ENCODE measurements around the gene INPP5B.
"Not testable (repeated sequence)": the region's sequence is repeated elsewhere in the genome, so short reads cannot be mapped to it uniquely, and the experiment has no call there.

INPP5B gene

GRCh38 chr1:37914719-37915475, 32.0 kb downstream of the INPP5B start:
- DNase-seq (ENCODE audit: low read depth, low spot score), result no peak

DNA sequence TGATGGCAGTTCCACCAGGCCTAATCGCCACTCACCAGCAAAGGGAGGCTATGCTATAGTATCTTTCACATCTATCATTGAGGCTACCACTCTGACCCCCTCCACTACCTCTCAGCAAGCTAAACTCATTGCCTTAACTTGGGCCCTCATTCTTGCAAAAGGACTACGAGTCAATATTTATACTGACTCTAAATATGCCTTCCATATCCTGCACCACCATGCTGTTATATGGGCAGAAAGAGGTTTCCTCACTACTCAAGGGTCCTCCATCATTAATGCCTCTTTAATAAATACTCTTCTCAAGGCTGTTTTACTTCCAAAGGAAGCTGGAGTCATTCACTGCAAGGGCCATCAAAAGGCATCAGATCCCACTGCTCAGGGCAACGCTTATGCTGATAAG, 35.4 kb downstream of the INPP5B start:
- DNase-seq (ENCODE audit: low read depth, low spot score), result not testable (repeated sequence)

DNA sequence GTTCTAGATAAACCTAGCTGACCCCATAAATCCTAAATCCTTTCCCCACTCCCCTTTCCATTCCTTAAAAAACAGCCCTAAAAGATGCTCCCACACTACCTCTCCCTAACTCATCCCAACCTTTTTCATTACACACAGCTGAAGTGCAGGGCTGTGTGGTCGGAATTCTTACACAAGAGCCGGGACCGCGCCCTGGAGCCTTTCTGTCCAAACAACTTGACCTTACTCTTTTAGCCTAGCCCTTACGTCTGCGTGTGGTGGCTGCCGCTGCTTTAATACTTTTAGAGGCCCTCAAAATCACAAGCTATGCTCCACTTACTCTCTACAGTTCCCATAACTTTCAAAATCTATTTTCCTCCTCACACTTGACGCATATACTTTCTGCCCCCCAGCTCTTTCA, 36.0 kb downstream of the INPP5B start:
- DNase-seq (ENCODE audit: low read depth, low spot score), result not testable (repeated sequence)

DNA sequence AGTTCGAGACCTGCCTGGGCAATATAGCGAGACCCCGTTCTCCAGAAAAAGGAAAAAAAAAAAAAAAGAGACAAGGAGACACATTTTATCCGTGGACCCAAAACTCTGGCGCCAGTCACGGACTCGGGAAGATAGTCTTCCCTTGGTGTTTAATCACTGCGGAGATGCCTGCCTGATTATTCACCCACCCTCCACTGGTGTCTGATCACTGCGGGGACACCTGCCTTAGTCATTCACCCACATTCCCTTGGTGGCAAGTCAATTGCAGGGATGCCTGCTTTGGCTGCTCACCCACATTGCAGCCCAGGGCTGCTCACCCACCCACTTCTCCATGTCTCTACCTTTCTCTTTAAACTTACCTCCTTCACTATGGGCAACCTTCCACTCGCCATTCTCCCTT, 38.3 kb downstream of the INPP5B start:
- not testable (repeated sequence) for DNase-seq (ENCODE audit: low read depth, low spot score)

DNA sequence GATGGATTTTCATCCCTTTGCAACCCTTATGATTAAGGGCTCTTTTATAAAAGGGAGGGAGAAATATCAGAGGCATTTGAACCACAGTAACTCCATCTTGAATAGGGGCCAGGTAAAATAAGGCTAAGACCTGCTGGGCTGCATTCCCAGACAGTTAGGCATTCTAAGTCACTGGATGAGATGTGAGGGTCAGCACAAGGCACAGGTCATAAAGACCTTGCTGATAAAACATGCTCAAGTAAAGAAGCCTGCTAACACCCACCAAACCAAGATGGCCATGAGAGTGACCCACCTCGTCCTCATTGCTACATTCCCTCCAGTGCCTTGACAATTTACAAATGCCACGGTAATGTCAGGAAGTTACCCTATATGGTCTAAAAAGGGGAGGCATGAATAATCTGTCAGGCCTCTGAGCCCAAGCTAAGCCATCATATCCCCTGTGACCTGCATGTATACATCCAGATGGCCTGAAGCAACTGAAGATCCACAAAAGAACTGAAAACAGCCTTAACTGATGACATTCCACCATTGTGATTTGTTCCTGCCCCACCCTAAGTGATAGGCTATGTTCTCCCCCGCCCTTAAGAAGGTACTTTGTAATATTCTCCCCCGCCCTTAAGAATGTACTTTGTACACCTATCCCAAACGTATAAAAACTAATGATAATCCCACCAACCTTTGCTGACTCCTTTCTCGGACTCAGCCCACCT, 39.3 kb downstream of the INPP5B start:
- not testable (repeated sequence) for DNase-seq (ENCODE audit: low read depth, low spot score)

DNA sequence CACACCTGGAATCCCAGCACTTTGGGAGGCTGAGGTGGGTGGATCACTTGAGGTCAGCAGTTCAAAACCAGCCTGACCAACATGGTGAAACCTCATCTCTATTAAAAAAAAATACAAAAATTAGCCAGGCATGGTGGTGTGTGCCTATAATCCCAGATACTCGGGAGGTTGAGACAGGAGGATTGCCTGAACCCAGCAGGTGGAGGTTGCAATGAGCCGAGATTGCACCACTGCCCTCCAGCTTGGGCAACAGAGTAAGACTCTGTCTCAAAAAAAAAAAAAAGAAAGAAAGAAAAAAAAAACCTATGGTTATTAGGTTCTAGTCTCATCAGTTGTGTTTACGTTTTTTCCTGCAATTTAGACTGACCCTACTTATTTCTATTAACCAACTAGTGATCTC, 40.3 kb downstream of the INPP5B start:
- DNase-seq (ENCODE audit: low read depth, low spot score), result not testable (repeated sequence)

DNA sequence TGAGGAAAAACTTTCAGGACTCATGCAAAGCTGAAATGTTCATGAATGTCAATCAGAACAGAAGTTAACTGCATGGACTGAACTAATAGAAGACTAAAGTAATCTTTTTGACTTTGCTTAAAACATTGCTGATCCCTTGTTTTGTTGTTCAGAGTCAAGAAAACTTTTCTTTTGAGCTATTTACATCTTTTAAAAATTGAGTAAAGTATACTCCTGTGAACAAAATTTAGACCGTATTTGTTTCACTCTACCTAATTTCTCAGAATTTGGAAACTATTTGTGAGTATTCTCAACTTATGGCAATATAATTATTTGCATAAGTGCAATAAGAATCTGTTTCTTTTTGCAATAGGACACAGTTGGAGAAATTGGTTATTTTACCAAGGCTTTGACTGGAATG, 41.1 kb downstream of the INPP5B start:
- no peak for DNase-seq (ENCODE audit: low read depth, low spot score)

DNA sequence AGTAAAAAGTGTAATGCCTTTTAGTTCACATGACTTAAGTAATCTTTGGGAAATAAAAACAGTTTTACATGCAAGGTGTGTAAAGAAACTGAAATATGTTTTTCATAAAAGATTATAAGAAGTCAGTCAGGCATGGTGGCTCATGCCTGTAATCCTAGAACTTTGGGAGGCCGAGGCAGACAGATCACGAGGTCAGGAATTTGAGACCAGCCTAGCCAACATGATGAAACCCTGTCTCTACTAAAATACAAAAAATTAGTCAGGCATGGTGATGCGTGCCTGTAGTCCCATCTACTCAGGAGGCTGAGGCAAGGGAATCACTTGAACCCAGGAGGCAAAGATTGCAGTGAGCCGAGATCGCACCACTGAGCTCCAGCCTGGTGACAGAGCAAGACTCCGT, 42.9 kb downstream of the INPP5B start:
- DNase-seq (ENCODE audit: low read depth, low spot score), result not testable (repeated sequence)

DNA sequence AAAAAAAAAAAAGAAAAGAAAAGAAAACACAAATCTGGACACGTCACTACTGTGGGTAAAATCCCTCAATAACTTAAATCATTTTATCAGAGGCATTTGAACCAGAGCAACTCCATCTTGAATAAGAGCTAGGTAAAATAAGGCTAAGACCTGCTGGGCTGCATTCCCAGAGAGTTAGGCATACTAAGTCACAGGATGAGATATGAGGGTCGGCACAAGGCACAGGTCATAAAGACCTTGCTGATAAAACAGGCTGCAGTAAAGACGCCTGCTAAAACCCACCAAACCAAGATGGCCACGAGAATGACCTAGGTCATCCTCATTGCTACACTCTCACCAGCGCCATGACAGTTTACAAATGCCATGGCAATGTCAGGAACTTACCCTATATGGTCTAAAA, 43.9 kb downstream of the INPP5B start:
- no peak for DNase-seq (ENCODE audit: low read depth, low spot score)

GRCh38 chr1:37901893-37902225, 45.0 kb downstream of the INPP5B start:
- DNase-seq (ENCODE audit: low read depth, low spot score), result no peak

GRCh38 chr1:37901191-37901892, 45.5 kb downstream of the INPP5B start:
- DNase-seq (ENCODE audit: low read depth, low spot score), result no peak

DNA sequence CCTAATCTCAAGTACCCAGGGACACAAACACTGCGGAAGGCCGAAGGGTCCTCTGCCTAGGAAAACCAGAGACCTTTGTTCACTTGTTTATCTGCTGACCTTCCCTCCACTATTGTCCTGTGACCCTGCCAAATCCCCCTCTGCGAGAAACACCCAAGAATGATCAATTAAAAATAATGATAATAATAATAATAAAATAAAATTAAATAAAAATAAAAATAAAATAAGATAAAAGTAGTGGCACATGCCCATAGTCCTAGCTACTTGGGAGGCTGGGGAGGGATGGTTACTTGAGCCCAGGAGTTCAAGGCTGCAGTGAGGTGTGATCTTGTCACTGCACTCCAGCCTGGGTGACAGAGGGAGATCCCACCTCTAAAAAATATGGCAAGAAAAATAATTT, 49.3 kb downstream of the INPP5B start:
- DNase-seq (ENCODE audit: low read depth, low spot score), result not testable (repeated sequence)

DNA sequence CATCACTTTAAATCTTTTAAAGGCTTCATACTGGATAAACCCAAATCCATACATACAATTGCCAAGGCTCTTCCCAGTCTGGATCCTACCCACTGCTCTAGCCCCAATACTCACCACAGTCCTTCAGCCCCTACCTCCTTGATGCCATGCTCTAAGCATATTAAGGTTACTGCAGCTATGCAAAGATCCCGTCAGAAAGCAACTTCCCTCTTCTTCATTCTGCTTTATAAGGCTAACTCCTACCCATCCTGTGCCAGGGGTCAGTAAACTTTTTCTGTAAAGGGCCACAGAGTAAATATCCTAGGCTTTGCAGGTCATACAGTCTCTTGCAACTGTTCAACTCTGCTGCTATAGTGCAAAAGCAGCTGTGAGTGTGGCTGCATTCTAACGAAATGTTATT, 53.2 kb downstream of the INPP5B start:
- DNase-seq (ENCODE audit: low read depth, low spot score), result no peak

DNA sequence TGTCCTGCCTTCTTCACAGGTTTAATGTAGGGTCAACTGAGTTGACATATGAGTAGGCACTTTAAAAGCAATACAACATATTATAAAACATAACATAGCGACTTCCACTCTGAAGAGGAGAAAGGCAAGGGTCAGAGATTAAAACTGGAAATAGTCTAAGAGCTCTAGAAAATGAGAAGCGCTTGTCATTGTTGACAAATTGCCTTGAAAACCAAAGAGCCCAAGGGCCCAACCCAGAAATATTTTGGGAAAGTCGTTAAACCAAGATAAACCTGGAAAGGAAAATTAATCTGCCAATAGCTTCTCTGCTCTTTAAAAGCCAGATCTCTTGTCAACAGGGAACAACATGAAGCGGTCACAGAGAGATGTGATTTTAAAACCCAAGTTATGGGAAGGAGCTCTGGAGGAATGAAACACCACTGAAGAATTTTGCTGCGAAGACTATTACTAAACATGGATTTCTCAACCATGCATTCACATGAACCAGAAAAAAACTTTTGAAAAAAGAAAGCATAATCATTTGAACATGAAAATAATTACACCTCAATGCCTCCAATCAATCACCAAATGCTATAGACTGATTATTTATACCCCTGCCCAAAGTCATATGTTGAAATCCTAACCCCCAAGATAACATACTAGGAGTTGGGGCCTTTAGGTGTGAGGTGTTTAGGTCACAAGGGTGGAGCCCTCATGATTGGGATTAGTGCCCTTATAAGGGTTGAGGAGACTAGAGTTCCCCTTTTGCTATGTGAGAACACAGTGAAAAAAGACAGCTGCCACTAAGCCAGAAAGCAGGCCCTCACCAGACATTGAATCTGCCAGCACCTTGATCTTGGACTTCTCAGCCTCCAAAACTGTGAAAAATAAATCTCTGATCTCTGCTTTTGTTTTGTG, 54.5 kb downstream of the INPP5B start:
- DNase-seq (ENCODE audit: low read depth, low spot score), result no peak

DNA sequence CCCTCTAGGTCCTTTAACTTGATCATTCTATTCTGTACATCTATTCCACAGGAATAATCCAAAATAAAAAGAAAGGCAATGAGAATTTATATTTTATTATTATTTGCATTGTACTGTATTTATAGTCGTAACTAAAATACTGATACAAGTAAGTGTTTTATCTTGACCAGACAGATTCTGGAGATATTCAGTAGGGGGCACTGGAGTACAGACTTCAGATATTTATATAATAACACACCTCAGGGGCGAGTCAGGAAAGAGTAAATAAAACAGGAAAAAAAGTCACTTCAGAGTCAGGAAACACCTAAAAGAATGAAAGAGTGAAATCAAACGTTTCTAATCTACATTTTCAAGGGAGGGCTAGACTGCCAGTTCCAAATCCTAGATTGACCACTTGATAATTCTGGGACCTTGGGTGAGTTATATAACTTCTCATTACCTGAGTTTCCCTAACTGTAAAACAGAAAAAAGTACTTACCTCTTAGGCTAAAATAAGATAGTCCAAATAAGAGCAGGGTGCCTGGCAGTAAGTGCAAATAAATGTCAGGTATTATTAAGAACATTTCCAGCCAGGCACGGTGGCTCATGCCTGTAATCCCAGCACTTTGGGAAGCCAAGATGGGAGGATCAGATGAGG, 56.4 kb downstream of the INPP5B start:
- DNase-seq (ENCODE audit: low read depth, low spot score), result no peak

DNA sequence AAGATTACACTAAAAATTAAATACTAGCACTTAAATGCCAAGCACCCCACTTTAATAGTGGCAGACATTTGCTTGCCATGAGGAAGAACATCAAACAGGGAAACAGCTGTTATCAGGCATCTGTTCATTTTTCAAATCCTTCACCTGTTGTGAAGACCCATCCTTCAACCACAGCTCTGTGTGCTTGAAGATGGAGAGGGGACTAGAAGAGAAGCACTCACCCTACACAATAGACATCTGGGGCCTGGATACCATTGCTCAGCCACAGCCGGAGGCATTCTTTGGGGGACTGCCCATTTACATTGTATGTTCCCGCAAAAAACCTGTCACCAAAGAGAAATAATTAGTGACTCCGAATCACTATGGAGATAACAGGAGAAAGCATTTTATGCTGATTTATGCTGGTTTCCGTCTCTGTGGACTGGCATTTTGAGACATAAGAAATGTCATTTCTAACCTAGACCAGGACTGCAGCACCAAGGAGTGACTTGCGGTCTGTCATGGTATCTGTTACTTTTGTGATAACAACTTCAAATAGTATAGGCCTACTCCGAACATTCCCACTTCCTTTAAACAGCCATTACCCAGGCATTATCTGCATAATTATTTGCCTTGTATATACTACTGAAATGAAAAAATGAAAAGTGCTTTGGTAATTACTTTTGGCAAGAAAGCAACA, 58.7 kb downstream of the INPP5B start:
- no peak for DNase-seq (ENCODE audit: low read depth, low spot score)

- no peak for DNase-seq (ENCODE audit: low read depth, low spot score)
Observed at GRCh38 chr1:37884145-37884544, 62.7 kb downstream of the INPP5B start.

DNA sequence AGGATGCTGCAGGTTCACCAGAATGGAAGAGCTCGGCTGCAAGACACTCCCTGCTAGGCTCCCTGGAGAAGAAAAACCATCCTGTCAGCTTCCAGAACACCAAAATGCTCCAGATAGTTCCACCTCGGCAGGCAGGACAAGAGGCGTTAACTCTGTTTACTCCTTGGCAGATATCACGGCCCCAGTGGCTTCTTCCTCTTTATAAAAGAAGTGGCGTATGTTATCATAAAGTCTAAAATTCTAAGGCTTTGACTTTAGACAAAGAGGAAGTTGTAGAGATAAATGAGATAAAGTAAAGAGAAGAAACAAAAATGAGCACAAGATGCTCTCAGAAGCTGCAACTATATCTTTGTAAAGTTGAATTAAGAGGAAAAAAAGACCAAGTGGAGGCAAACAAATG, 63.2 kb downstream of the INPP5B start:
- DNase-seq (ENCODE audit: low read depth, low spot score), result no peak

- no peak for DNase-seq (ENCODE audit: low read depth, low spot score)
Observed at GRCh38 chr1:37879865-37880264, 67.0 kb downstream of the INPP5B start.

- no peak for DNase-seq (ENCODE audit: low read depth, low spot score)
Observed at GRCh38 chr1:37878071-37878470, 68.8 kb downstream of the INPP5B start.

GRCh38 chr1:37875833-37876232, 71.0 kb downstream of the INPP5B start:
- no peak for DNase-seq (ENCODE audit: low read depth, low spot score)
